AG04449 (cell line): Measurements from ENCODE around the gene VRK1.

Experiments used
- CTCF ChIA-PET: fragments of 350-600 bp; formaldehyde crosslinking; extraction: SDS; loops from one replicate; lab custom pipeline; 2021; ENCODE audit warnings: antibody characterized with exemption; lab: Yijun Ruan, JAX
- POLR2A ChIA-PET: fragments of 400-600, 350-600 bp; formaldehyde crosslinking; extraction: SDS; loops from one replicate; lab custom pipeline; 2020; ENCODE audit warnings: antibody characterized with exemption, inconsistent platforms; lab: Yijun Ruan, JAX
- DNase-seq: peaks from one replicate; pipeline ENCODE4 v3.0.0-alpha.2; 2010; ENCODE audit warnings: low read depth, low spot score
- H3K4me3 ChIP-seq: 2 replicates; pipeline ENCODE4 v1.5.1; 2011; ENCODE audit warnings: low read depth, mild to moderate bottlenecking, control low read depth, low read length
- TF ChIP-seq, protein P1 (sequence below): IDR thresholded peaks from one replicate; pipeline ENCODE4 v1.5.1; 2011; ENCODE audit warnings: mild to moderate bottlenecking, moderate library complexity, low read length, control low read depth, inconsistent platforms; ENCODE audit not compliant: insufficient read depth; ENCODE audit errors: missing control alignments

Gene VRK1, protein sequence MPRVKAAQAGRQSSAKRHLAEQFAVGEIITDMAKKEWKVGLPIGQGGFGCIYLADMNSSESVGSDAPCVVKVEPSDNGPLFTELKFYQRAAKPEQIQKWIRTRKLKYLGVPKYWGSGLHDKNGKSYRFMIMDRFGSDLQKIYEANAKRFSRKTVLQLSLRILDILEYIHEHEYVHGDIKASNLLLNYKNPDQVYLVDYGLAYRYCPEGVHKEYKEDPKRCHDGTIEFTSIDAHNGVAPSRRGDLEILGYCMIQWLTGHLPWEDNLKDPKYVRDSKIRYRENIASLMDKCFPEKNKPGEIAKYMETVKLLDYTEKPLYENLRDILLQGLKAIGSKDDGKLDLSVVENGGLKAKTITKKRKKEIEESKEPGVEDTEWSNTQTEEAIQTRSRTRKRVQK

GRCh38 chr14:96796851-96797581 lies at the start of gene VRK1:
VRK1 (plus strand) TSS chr14:96797382; CDS start chr14:96833472, 36,090 bp downstream.
- H3K4me3 ChIP-seq: peak within 1 kb of the TSS; percentile 74
- peak; percentile 52 for DNase-seq
- ChIA-PET POLR2A (no interaction called here), CTCF (interaction anchor here (1.7 kb wide), 1 partner anchor 55 kb away, joined by 5 read pairs; no protein-coding TSS in a partner anchor)
- TF ChIP-seq, protein P1, sequence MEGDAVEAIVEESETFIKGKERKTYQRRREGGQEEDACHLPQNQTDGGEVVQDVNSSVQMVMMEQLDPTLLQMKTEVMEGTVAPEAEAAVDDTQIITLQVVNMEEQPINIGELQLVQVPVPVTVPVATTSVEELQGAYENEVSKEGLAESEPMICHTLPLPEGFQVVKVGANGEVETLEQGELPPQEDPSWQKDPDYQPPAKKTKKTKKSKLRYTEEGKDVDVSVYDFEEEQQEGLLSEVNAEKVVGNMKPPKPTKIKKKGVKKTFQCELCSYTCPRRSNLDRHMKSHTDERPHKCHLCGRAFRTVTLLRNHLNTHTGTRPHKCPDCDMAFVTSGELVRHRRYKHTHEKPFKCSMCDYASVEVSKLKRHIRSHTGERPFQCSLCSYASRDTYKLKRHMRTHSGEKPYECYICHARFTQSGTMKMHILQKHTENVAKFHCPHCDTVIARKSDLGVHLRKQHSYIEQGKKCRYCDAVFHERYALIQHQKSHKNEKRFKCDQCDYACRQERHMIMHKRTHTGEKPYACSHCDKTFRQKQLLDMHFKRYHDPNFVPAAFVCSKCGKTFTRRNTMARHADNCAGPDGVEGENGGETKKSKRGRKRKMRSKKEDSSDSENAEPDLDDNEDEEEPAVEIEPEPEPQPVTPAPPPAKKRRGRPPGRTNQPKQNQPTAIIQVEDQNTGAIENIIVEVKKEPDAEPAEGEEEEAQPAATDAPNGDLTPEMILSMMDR: no peak

DNA sequence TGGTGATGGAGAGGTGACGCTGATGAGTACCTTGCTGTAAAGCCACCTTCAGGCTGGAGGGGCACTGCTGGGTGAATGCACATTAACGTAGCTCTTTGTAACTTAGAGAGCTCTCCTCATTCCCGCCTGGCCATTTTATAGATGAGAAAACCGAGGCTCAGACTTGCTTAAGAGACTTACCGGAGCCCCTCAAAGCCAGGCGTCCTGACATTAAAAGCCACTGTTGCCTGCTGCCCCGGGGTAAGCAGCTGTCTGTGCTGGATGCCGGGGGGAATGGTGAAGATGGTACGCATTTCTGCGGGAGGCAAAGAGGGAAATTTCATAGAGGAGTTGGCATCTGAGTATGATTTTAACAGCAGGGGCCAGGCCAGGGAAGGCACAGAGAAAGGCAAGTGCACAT lies 49.6 kb upstream of the VRK1 start:
- H3K4me3 ChIP-seq: no peak overlapping the region
- ChIA-PET POLR2A (no interaction called here), CTCF (no interaction called here)
- TF ChIP-seq, protein P1: no peak
- no peak for DNase-seq

DNA sequence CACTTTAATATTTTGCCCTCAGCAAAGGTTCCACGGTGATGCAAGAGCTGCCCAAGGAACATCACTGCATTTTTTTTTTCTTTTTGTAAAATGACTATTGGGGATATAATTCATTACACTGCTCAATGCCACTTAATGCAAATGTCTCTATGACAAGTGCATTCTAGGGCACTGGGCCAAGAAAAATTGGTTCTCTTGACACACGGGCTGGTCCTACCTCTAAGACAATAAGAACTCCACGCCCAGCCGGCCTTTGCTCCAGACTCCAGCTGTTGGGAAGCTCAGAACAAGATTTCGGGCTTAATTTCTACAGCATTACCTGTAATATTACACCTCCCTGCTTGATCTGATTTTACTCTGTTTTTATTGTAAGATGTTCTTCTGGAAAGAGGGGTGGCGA lies 48.8 kb upstream of the VRK1 start:
- no peak overlapping the region for H3K4me3 ChIP-seq
- CTCF ChIA-PET: no interaction called here
- TF ChIP-seq, protein P1: no peak
- no peak for DNase-seq
- POLR2A ChIA-PET: no interaction called here

DNA sequence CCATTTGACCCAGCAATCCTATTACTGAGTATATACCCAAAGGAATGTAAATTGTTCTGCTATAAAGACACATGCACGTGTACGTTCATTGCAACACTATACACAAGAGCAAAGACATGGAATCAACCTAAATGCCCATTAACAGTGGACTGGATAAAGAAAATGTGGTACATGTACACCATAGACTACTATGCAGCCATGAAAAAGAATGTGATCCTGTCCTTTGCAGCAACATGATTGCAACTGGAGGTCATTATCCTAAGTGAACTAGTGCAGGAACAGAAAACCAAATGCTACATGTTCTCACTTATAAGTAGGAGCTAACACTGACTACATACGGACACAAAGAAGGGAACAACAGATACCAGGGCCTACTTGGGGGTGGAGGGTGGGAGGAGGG lies 45.7 kb upstream of the VRK1 start:
- TF ChIP-seq, protein P1: no peak
- H3K4me3 ChIP-seq: no peak overlapping the region
- POLR2A ChIA-PET: no interaction called here
- CTCF ChIA-PET: interaction anchor here (1.7 kb wide), 1 partner anchor 10 kb away, joined by 5 read pairs; no protein-coding TSS in a partner anchor
- DNase-seq: no peak

DNA sequence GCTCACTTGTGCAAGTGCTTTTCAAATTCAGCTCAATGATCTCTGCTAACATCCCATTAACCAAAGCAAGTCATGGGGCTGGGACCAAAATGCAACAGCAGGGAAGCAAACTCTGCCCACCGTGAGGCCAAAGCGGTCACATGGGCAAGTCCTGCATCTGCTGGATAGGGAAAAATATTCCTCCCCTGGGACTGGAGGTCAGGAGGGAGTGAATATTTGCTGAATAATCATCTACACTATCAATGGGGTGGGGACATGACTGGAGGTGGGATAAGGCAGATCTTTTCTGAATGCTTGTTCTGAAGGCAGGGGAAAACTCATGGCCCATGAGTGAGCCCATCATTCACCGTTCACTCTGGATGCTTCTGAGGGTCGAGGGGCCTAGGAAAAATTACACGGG lies 45.1 kb upstream of the VRK1 start:
- ChIA-PET CTCF (interaction anchor here (1.7 kb wide), 1 partner anchor 11 kb away, joined by 5 read pairs; no protein-coding TSS in a partner anchor), POLR2A (no interaction called here)
- no peak for DNase-seq
- H3K4me3 ChIP-seq: no peak overlapping the region
- TF ChIP-seq, protein P1: no peak

DNA sequence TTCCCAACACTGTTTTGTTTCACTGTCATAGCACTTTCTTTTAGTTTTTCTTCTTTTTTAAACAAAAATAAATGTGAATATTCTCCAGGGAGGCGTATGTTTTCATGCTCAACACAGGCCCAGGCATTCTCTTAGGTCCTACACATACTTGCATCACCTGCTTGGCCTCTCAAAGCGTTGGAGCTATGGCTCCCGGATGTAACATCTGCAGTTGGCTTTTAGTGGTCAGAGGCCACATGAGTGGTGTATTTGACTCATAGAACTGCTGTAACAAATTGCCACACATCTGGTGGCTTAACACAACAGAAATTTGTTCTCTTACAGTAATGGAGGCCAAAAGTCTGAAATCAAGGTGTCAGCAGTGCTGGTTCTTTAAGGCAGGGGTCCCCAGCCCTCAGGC lies 44.6 kb upstream of the VRK1 start:
- no peak overlapping the region for H3K4me3 ChIP-seq
- no peak for DNase-seq
- CTCF ChIA-PET: interaction anchor here (1.7 kb wide), 1 partner anchor 11 kb away, joined by 5 read pairs; no protein-coding TSS in a partner anchor
- POLR2A ChIA-PET: no interaction called here
- TF ChIP-seq, protein P1: no peak
